Measurements from ENCODE around the gene KIF13A. TPM values are rescaled to one million over a fixed set of nuclear protein-coding genes. Genes with fewer than 3 reads are reported as not detected.
A peak's percentile ranks its signal among the peaks of the same experiment; 100 is the strongest.
"Not testable (repeated sequence)": the region's sequence is repeated elsewhere in the genome, so short reads cannot be mapped to it uniquely, and the experiment has no call there.

KIF13A gene
- total RNA-seq, 4 donors from 2014 or later, result 36.3 to 47.5 (median 38.1) TPM

DNA sequence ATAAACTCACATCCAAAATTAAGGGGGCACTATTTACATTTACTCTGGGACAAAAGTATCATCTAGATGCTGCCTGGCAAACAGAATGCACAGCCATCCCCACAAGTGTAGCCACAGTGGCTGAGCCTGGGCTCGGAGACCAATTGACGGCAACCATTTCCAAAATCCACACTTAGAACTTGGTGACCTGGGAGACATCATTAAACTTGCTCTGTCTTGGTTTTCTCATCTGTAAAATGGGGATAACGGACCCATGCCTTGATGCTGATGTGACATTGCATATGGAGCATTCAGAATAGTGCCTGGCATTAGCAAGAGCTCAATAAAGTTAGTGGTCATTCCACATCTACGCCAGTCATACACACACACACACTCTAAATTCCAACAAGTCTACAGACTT, 140.7 kb downstream of the KIF13A start:
- intact Hi-C loops (cut with DNase I; ENCODE audit: low total_unique reads) (loop anchor here (10.0 kb wide), 1 partner anchor 278 kb away; the partner anchor contains the start of gene NHLRC1), in situ Hi-C loops (cut with MboI; ENCODE audit: low pct_ligation_motif_present in 1 of 4, low pct_unique_long_range_greater_than_20kb in 1 of 4, low sequenced_read_pairs in 3 of 4) (loop anchor here (10.0 to 25.0 kb wide), 2 partner anchors 266 to 278 kb away; partner anchors contain the start of gene NHLRC1 (in 4 of the 4))
- H3K27me3 ChIP-seq, result no peaks in the 10 kb centered on the region
- H3K4me1 ChIP-seq, result peaks cover 0 to 23% (median 4%) of the 10 kb centered on the region in 4 donors
- no peak for DNase-seq
- H3K4me3 ChIP-seq, result no peak overlapping the region
- H3K9me3 ChIP-seq, result no peaks in the 10 kb centered on the region
- no peak overlapping the region for H3K27ac ChIP-seq
- WGBS, 2 donors (ENCODE audit: low coverage in 1 of 2), result 87 to 95% methylated on average over 3 to 4 of the region's 4 CpGs
- H3K36me3 ChIP-seq, result peaks cover 0 to 32% (median 4%) of the 10 kb centered on the region in 4 donors
- TF ChIP-seq POLR2AphosphoS5 (IDR thresholded peaks at IDR 0.05), result no peak

- Histone ChIP-seq H3K4me3 (no peak overlapping the region), H3K4me1 (peaks cover 0 to 18% (median 4%) of the 10 kb centered on the region in 4 donors), H3K27me3 (no peaks in the 10 kb centered on the region), H3K36me3 (peaks cover 0 to 27% (median 4%) of the 10 kb centered on the region in 4 donors), H3K27ac (no peak overlapping the region), H3K9me3 (no peaks in the 10 kb centered on the region)
- intact Hi-C loops (cut with DNase I; ENCODE audit: low total_unique reads) (loop anchor here (10.0 kb wide), 1 partner anchor 279 kb away; the partner anchor contains the start of gene NHLRC1), in situ Hi-C loops (cut with MboI; ENCODE audit: low pct_ligation_motif_present in 1 of 4, low pct_unique_long_range_greater_than_20kb in 1 of 4, low sequenced_read_pairs in 3 of 4) (loop anchor here (10.0 to 25.0 kb wide), 2 partner anchors 267 to 279 kb away; partner anchors contain the start of gene NHLRC1 (in 4 of the 4))
- DNase-seq, result no peak
- 77 to 79% methylated on average over 2 to 4 of the region's 4 CpGs for WGBS, 2 donors (ENCODE audit: low coverage in 1 of 2)
- TF ChIP-seq POLR2AphosphoS5 (IDR thresholded peaks at IDR 0.05) (no peak), EP300 (IDR thresholded peaks at IDR 0.05; ENCODE audit: low read depth) (no peak)
Measured at GRCh38 chr6:17845598-17845997, 141.8 kb downstream of the KIF13A start.

GRCh38 chr6:17844967-17845366, 142.5 kb downstream of the KIF13A start:
- H3K9me3 ChIP-seq, H3K27me3 ChIP-seq, DNase-seq, H3K27ac ChIP-seq, H3K4me3 ChIP-seq: not testable (repeated sequence)
- WGBS, 2 donors (ENCODE audit: low coverage in 1 of 2), result 60 to 84% methylated on average over 1 to 7 of the region's 7 CpGs
- in situ Hi-C loops (cut with MboI; ENCODE audit: low pct_ligation_motif_present in 1 of 4, low pct_unique_long_range_greater_than_20kb in 1 of 4, low sequenced_read_pairs in 3 of 4), result loop anchor here (10.0 to 25.0 kb wide), 2 partner anchors 267 to 280 kb away; partner anchors contain the start of gene NHLRC1 (in 4 of the 4)
- peaks cover 0 to 20% (median 4%) of the 10 kb centered on the region in 4 donors for H3K36me3 ChIP-seq
- H3K4me1 ChIP-seq, result peaks cover 0 to 18% (median 4%) of the 10 kb centered on the region in 4 donors
- intact Hi-C loops (cut with DNase I; ENCODE audit: low total_unique reads), result loop anchor here (10.0 kb wide), 1 partner anchor 280 kb away; the partner anchor contains the start of gene NHLRC1

DNA sequence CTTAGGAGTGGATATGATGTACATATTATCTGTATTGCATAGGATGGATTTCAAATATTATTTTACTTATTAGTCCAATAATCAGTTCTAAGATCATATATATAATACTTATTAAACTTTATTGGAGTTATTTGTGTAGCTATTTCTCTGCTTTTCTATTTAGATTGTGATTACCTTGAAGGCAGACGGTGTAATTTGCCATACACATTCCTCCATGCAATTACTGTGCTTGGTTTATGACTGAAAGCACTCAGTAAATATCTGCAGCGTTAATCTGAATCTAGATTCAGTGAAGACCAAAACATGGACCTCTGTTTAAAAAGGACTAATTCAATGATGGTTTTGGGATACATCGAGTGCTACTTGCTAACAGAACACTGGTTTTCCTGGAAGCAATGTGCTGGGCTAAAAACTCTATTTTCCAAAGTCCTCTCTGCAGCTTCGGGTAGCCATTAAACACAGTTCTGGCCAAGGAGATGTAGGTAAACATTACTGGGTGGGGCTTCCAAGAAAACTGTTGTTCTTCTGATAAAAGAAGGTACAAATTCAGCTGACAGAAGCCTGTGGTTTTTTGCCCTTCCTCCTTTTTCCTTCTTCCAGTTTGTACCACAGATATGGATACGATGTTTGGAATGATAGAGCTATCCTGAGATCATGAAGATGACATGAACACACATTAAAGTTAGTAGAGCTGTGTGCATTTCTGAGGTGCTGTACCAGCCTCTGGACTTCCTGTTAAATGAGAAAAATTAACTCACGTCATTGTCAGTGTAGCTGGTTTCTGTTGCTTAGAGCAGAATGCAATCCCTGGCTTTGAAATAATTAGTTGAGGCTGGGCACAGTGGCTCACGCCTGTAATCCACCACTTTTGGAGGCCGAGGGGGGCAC, 144.3 kb downstream of the KIF13A start:
- H3K4me3 ChIP-seq, result no peak overlapping the region
- in situ Hi-C loops (cut with MboI; ENCODE audit: low pct_ligation_motif_present in 1 of 4, low pct_unique_long_range_greater_than_20kb in 1 of 4, low sequenced_read_pairs in 3 of 4), result loop anchor here (10.0 to 25.0 kb wide), 2 partner anchors 269 to 282 kb away; partner anchors contain the start of gene NHLRC1 (in 4 of the 4)
- intact Hi-C loops (cut with DNase I; ENCODE audit: low total_unique reads), result loop anchor here (10.0 kb wide), 1 partner anchor 282 kb away; the partner anchor contains the start of gene NHLRC1
- TF ChIP-seq POLR2AphosphoS5 (IDR thresholded peaks at IDR 0.05) (no peak), EP300 (IDR thresholded peaks at IDR 0.05; ENCODE audit: low read depth) (no peak), POLR2A (IDR thresholded peaks at IDR 0.05) (no peak)
- TF ChIP-seq, protein P1, sequence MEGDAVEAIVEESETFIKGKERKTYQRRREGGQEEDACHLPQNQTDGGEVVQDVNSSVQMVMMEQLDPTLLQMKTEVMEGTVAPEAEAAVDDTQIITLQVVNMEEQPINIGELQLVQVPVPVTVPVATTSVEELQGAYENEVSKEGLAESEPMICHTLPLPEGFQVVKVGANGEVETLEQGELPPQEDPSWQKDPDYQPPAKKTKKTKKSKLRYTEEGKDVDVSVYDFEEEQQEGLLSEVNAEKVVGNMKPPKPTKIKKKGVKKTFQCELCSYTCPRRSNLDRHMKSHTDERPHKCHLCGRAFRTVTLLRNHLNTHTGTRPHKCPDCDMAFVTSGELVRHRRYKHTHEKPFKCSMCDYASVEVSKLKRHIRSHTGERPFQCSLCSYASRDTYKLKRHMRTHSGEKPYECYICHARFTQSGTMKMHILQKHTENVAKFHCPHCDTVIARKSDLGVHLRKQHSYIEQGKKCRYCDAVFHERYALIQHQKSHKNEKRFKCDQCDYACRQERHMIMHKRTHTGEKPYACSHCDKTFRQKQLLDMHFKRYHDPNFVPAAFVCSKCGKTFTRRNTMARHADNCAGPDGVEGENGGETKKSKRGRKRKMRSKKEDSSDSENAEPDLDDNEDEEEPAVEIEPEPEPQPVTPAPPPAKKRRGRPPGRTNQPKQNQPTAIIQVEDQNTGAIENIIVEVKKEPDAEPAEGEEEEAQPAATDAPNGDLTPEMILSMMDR (IDR thresholded peaks at IDR 0.05), result no peak
- no peak for DNase-seq
- H3K4me1 ChIP-seq, result peaks cover 0 to 18% (median 4%) of the 10 kb centered on the region in 4 donors
- whole genome bisulfite sequencing, 2 donors (ENCODE audit: low coverage in 1 of 2), result 55% methylated on average over 5 to 8 of the region's 8 CpGs
- peak overlapping the region; percentile 54 to 67 (median 64) for H3K27ac ChIP-seq
- peaks cover 0 to 11% (median 0%) of the 10 kb centered on the region in 4 donors for H3K36me3 ChIP-seq
- no peaks in the 10 kb centered on the region for H3K27me3 ChIP-seq
- H3K9me3 ChIP-seq, result no peaks in the 10 kb centered on the region

- Histone ChIP-seq H3K4me3 (no peak overlapping the region), H3K9me3 (no peaks in the 10 kb centered on the region), H3K27ac (peak overlapping the region in 3 of 4 donors; percentile 54 to 67 (median 66)), H3K36me3 (peaks cover 0 to 1% (median 0%) of the 10 kb centered on the region in 4 donors), H3K4me1 (peaks cover 0 to 18% (median 4%) of the 10 kb centered on the region in 4 donors), H3K27me3 (no peaks in the 10 kb centered on the region)
- 91 to 100% methylated on average over 1 to 3 of the region's 3 CpGs for WGBS, 2 donors (ENCODE audit: low coverage in 1 of 2)
- no peak for TF ChIP-seq POLR2A (IDR thresholded peaks at IDR 0.05)
- DNase-seq, result no peak
- in situ Hi-C loops (cut with MboI; ENCODE audit: low pct_ligation_motif_present in 1 of 4, low pct_unique_long_range_greater_than_20kb in 1 of 4, low sequenced_read_pairs in 3 of 4) (loop anchor here (10.0 to 25.0 kb wide), 2 partner anchors 270 to 283 kb away; partner anchors contain the start of gene NHLRC1 (in 4 of the 4)), intact Hi-C loops (cut with DNase I; ENCODE audit: low total_unique reads) (loop anchor here (10.0 kb wide), 1 partner anchor 283 kb away; the partner anchor contains the start of gene NHLRC1)
Measured at GRCh38 chr6:17842014-17842776, 145.2 kb downstream of the KIF13A start.
